Ovary (tissue), 9 donors: ENCODE measurements around the gene C10orf143. TPM values are rescaled to one million over a fixed set of nuclear protein-coding genes. Genes with fewer than 3 reads are reported as not detected.

Experiments used
- DNase-seq, 5 donors: peaks; one replicate each; pipeline ENCODE4 v3.0.0-alpha.2; 2019 to 2020
- H3K27ac ChIP-seq, 2 donors: fragments of 200-600 bp; one replicate each; pipeline versions ENCODE4 v1.5.1 to v1.8.0; 2019 to 2022
- H3K27me3 ChIP-seq: fragments of 200-600 bp; one replicate; pipeline ENCODE4 v1.8.0; 2022
- H3K36me3 ChIP-seq: fragments of 200-600 bp; sonication (generic); one replicate; pipeline ENCODE4 v1.5.1; 2019
- H3K4me1 ChIP-seq: one replicate; pipeline ENCODE4 v1.8.1; 2013; ENCODE audit warnings: mild to moderate bottlenecking, moderate library complexity; ENCODE audit not compliant: insufficient read depth
- H3K4me3 ChIP-seq: fragments of 200-600 bp; sonication (generic); one replicate; pipeline ENCODE4 v1.5.1; 2017
- H3K9me3 ChIP-seq, 2 donors: fragments of 200-600 bp in 1 of 2; sonication (generic) in 1 of 2; one replicate each; pipeline versions ENCODE4 v1.5.1 to v1.8.1; 2013 to 2019; ENCODE audit warnings: mild to moderate bottlenecking in 1 of 2, moderate library complexity in 1 of 2
- CTCF ChIP-seq, 3 donors: fragments of 450-650 bp in 2 of 3; fragments of 200-600 bp in 1 of 3; IDR thresholded peaks; one replicate each; pipeline versions ENCODE4 v1.5.1 to v1.8.0; 2016 to 2022; ENCODE audit warnings: antibody characterized with exemption in 3 of 3, mild to moderate bottlenecking in 1 of 3
- EP300 ChIP-seq: sonication (generic); formaldehyde crosslinking; IDR thresholded peaks from one replicate; pipeline ENCODE4 v1.6.1; 2017; ENCODE audit warnings: antibody characterized with exemption
- POLR2A ChIP-seq: fragments of 450-650 bp; IDR thresholded peaks from one replicate; pipeline ENCODE4 v1.6.1; 2017; ENCODE audit warnings: antibody characterized with exemption, mild to moderate bottlenecking, moderate library complexity
- WGBS, 3 donors: extraction: QIAGEN DNeasy Blood & Tissue Kit in 1 of 3; methylation state at CpG; one replicate each; pipeline versions ENCODE4 v1.1.5 to v1.1.7; 2013 to 2017; 5-methylcytosine and 5-hydroxymethylcytosine counted together
- intact Hi-C, 4 donors: fragments of 100-400 bp; cut with DNase I; formaldehyde crosslinking; loops; one replicate each; pipeline versions ENCODE4 v1.11.0 to v1.15.1; 2022 to 2023
- polyA plus RNA-seq, 2 donors: library from polyadenylated mRNA; stranded (reverse); fragments of 200-250 nt in 1 of 2; fragments of 350-450 nt in 1 of 2; fragmentation: Illumina TruSeq in 1 of 2; extraction: RNeasy Lipid Tissue Mini Kit (QIAGEN cat#74804) in 1 of 2; gene quantifications; one replicate each; pipeline ENCODE4 v1.2.3, GENCODE V29; 2013 to 2014
- total RNA-seq, 7 donors: library from RNA; depleted of rRNA in 2 of 7; stranded (reverse); fragments of >200 nt in 2 of 7; fragmentation: NEBNext Ultra II Directional in 3 of 7; extraction: Animal tissue kit (Norgen Biotek cat#: 25700) in 3 of 7; gene quantifications; one replicate each; pipeline versions ENCODE4 v1.1.0 to v1.2.4, GENCODE V29; 2016 to 2023
- donor health status: DM: no; HTN: no; CAD: no; lungs with moderate emphysema.
- donor health status: DM: no; HTN: no; CAD: no.
- donor health status: Bipolar disorder and iron deficiency.
- donor health status: DM: yes; HTN: yes; CAD: no.
- donor health status: DM: no; HTN: no; CAD: no.
- donor health status: DM: yes; HTN: yes; CAD: no.

The C10orf143 gene
- total and polyA plus RNA-seq, 9 donors: 3.1 to 10.3 (median 5.9) TPM

- Histone ChIP-seq H3K9me3 (no peaks in the 10 kb centered on the region), H3K27me3 (no peaks in the 10 kb centered on the region), H3K4me1 (no peaks in the 10 kb centered on the region), H3K27ac (no peak overlapping the region), H3K4me3 (no peak overlapping the region), H3K36me3 (no peaks in the 10 kb centered on the region)
- no peak for TF ChIP-seq EP300
- TF ChIP-seq CTCF (IDR thresholded peaks at IDR 0.05): no peak
- no peak for TF ChIP-seq POLR2A
- no peak for DNase-seq
- WGBS, 3 donors: 80 to 81% (median 80%) methylated on average over 12 of the region's 12 CpGs
- intact Hi-C loops: no loop called here
These were observed 59.9 kb downstream of the C10orf143 start for GRCh38 chr10:130050721-130051120.

DNA sequence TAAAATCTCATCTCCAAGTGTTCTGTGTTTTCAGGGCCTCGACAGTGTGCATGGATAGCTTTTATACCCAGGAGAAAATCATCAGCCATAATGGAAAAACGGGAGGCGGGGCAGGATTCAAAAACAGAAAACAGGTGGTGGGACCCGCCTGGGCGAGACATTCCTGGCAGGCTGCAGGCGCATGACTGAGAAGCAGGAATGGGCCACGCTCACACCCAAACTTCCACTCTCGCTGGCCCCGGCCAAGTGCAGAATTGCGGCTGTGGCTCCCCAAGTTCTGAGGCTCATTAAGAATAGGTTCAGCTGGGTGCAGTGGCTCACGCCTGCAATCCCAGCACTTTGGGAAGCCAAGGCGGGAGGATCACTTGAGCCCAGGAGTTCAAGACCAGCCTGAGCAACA, 60.6 kb downstream of the C10orf143 start:
- Histone ChIP-seq H3K9me3 (no peaks in the 10 kb centered on the region), H3K36me3 (no peaks in the 10 kb centered on the region), H3K4me3 (no peak overlapping the region), H3K4me1 (no peaks in the 10 kb centered on the region), H3K27me3 (no peaks in the 10 kb centered on the region), H3K27ac (no peak overlapping the region)
- intact Hi-C loops: no loop called here
- TF ChIP-seq POLR2A: no peak
- no peak for TF ChIP-seq CTCF (IDR thresholded peaks at IDR 0.05)
- TF ChIP-seq EP300: no peak
- DNase-seq: no peak
- WGBS, 3 donors: 83 to 91% (median 89%) methylated on average over 12 of the region's 12 CpGs

DNA sequence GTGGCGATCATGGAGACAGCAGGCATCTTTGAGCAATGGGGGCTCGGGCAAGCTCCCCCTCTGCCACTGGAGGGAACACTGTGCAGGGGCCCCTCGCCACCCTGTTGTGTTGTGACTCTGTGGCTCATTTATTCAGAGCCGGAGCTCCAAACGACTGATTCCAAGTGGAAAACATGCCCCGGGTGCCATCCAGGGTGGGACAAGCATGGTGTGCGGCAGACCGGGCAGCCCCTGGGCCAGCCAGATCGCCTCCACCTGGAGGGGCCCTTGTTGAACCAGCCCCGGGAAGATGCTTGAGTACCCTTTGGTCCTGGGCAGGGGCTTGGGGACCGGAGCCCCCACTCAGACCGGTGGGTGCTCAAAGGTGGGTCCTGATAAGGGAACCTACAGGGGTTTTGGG, 61.4 kb downstream of the C10orf143 start:
- H3K4me1 ChIP-seq: no peaks in the 10 kb centered on the region
- no peak for DNase-seq
- intact Hi-C loops: no loop called here
- no peaks in the 10 kb centered on the region for H3K9me3 ChIP-seq
- WGBS, 3 donors: 85 to 93% (median 87%) methylated on average over 12 of the region's 12 CpGs
- H3K27me3 ChIP-seq: no peaks in the 10 kb centered on the region
- no peak overlapping the region for H3K27ac ChIP-seq
- H3K36me3 ChIP-seq: no peaks in the 10 kb centered on the region
- no peak overlapping the region for H3K4me3 ChIP-seq
- TF ChIP-seq EP300: no peak
- TF ChIP-seq POLR2A: no peak
- no peak for TF ChIP-seq CTCF (IDR thresholded peaks at IDR 0.05)

DNA sequence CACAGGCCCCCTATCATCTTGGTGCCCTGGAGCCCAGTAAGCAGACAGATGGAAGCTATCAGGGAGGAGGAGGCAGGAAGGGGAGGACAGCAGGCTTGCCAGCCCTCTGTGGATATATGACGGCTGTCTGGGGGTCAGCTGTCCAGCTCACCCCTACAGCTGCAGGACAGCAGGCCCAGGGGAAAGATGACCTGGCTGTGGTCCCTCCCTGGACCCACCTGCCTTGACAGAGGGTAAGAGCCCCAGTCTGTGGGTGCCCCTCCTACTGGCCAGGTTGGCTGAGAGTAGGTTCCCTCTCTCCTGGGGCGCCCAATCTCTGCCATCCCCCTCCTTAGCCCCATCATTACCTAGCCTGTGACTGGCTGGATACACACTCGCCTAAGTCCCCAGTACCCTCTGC, 62.5 kb downstream of the C10orf143 start:
- H3K9me3 ChIP-seq: no peaks in the 10 kb centered on the region
- TF ChIP-seq CTCF (IDR thresholded peaks at IDR 0.05) (no peak), EP300 (no peak), POLR2A (no peak)
- H3K4me3 ChIP-seq: no peak overlapping the region
- intact Hi-C loops: no loop called here
- 53 to 61% (median 54%) methylated on average over 3 of the region's 3 CpGs for WGBS, 3 donors
- H3K27me3 ChIP-seq: no peaks in the 10 kb centered on the region
- H3K36me3 ChIP-seq: no peaks in the 10 kb centered on the region
- H3K4me1 ChIP-seq: no peaks in the 10 kb centered on the region
- H3K27ac ChIP-seq: no peak overlapping the region
- no peak for DNase-seq

DNA sequence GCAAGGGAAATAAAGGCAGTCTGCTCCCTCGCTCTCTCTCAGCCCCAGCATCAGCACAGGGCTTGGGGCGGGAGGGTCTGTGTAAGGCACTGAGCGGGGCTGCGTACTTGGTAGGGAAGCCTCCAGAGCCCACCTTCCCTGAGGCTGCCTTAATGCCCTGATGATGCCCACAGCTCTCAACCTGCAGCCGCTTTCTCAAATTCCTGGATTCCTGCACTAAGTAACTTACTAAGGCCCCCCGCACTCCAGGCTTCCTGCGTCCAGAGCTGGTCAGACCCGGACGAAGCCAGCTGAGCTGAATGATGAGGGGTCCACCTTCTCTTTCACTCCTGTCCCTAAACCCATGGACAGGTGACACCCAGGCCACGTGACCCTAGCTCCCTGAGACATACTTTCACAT, 63.3 kb downstream of the C10orf143 start:
- no peak for DNase-seq
- Histone ChIP-seq H3K36me3 (no peaks in the 10 kb centered on the region), H3K4me1 (no peaks in the 10 kb centered on the region), H3K27me3 (no peaks in the 10 kb centered on the region), H3K9me3 (no peaks in the 10 kb centered on the region), H3K27ac (no peak overlapping the region), H3K4me3 (no peak overlapping the region)
- intact Hi-C loops: no loop called here
- 62 to 70% (median 67%) methylated on average over 10 of the region's 10 CpGs for WGBS, 3 donors
- no peak for TF ChIP-seq CTCF (IDR thresholded peaks at IDR 0.05)
- no peak for TF ChIP-seq POLR2A
- no peak for TF ChIP-seq EP300
